ENCODE results near the gene AKAP4. TPM values are rescaled to one million over a fixed set of nuclear protein-coding genes. Genes with fewer than 3 reads are reported as not detected.

The AKAP4 gene
- total RNA-seq, 1 experiment from 2014 or later = not detected

DNA sequence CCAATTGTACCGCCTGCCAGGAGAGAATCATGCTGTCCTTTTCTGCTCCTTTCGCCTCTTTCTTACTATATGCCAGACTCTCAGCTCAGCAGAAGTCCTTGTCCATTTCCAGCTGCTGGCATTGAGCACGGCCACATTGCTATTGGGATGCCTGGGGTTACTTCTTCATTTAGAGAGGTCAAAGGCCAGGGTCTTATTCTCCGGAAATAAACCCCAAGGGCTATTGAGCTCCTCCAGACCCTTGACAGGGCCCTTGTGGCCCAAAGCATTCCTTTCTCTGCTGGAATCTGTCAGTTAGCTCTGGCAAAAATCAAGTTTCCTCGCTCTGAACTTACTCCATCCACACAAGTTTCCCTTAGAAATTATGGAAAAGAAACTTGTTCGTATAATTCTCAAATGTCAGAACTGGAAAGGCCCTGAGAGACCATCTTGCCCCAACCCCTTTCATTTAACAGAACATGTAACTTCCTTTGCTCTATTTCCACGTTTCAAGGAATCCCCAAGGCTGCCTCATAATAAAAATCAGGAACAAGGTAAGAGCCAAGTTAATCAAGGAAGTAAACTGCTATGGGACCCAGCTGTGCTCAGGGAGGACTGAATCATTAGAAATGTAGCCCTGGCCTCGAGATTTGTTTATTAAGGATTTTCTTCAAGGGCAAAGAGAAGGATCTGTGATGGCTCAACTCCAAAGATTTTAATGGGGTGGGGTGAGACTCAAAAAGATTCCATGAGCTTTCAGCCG is 11.8 kb downstream of the AKAP4 start:
- TF ChIP-seq, protein P1, sequence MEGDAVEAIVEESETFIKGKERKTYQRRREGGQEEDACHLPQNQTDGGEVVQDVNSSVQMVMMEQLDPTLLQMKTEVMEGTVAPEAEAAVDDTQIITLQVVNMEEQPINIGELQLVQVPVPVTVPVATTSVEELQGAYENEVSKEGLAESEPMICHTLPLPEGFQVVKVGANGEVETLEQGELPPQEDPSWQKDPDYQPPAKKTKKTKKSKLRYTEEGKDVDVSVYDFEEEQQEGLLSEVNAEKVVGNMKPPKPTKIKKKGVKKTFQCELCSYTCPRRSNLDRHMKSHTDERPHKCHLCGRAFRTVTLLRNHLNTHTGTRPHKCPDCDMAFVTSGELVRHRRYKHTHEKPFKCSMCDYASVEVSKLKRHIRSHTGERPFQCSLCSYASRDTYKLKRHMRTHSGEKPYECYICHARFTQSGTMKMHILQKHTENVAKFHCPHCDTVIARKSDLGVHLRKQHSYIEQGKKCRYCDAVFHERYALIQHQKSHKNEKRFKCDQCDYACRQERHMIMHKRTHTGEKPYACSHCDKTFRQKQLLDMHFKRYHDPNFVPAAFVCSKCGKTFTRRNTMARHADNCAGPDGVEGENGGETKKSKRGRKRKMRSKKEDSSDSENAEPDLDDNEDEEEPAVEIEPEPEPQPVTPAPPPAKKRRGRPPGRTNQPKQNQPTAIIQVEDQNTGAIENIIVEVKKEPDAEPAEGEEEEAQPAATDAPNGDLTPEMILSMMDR (conservative IDR thresholded peaks at IDR 0.05) = no peak
- Histone ChIP-seq H2BK15ac (ENCODE audit: low read depth, low read length) (no peak overlapping the region), H3K4me2 (ENCODE audit: insufficient read depth, insufficient read length, low read length) (no peak overlapping the region), H2AK5ac (ENCODE audit: insufficient read length, low read length) (no peak overlapping the region), H2BK5ac (ENCODE audit: insufficient read length, low read length) (no peak overlapping the region), H3K4me1 (ENCODE audit: insufficient read depth, low read length) (no peaks in the 10 kb centered on the region), H3K18ac (ENCODE audit: insufficient read length, low read depth, low read length) (no peak overlapping the region), H3K9ac (ENCODE audit: extremely low read depth, insufficient read length, low read length) (no peak overlapping the region), H3K14ac (ENCODE audit: insufficient read depth, low read length) (no peak overlapping the region), H4K91ac (ENCODE audit: insufficient read length, low read depth, low read length) (no peak overlapping the region), H2BK20ac (ENCODE audit: low read depth, low read length, poor library complexity, severe bottlenecking) (no peak overlapping the region), H3K9me3 (ENCODE audit: control insufficient read depth, low read depth, low read length) (no peaks in the 10 kb centered on the region), H4K20me1 (ENCODE audit: control insufficient read depth, insufficient read depth, insufficient read length) (no peaks in the 10 kb centered on the region), H2BK12ac (ENCODE audit: insufficient read length, low read depth, low read length) (no peak overlapping the region), H4K5ac (ENCODE audit: insufficient read length, low read depth, low read length) (no peak overlapping the region), H3K56ac (ENCODE audit: insufficient read length, low read depth, low read length) (no peak overlapping the region), H3K79me2 (ENCODE audit: insufficient read depth, low read length) (no peaks in the 10 kb centered on the region), H3K4ac (ENCODE audit: low read depth, low read length) (no peak overlapping the region), H3K23ac (ENCODE audit: insufficient read length, low read depth, low read length) (no peak overlapping the region), H2AFZ (ENCODE audit: low read length) (peak overlapping the region; percentile 41), H3T11ph (ENCODE audit: low read length) (no peak overlapping the region), H3K27ac (ENCODE audit: insufficient read length, low read depth, low read length) (no peak overlapping the region), H4K8ac (replicated peaks; ENCODE audit: insufficient read length, low read depth, low read length) (no peak overlapping the region), H3K27me3 (ENCODE audit: insufficient read depth, low read length) (no peaks in the 10 kb centered on the region), H3K79me1 (ENCODE audit: insufficient read depth, low read depth, low read length, poor library complexity, severe bottlenecking) (no peaks in the 10 kb centered on the region), H2BK120ac (ENCODE audit: low read depth, low read length, poor library complexity, severe bottlenecking) (no peak overlapping the region), H3K23me2 (ENCODE audit: insufficient read length, low read depth, low read length, poor library complexity, severe bottlenecking) (no peaks in the 10 kb centered on the region)
- peaks cover 0 to 6% (median 5%) of the 10 kb centered on the region in 3 experiments; a peak in 4 of 7 replicates for H3K36me3 Mint-ChIP-seq (ENCODE audit: insufficient read depth in 1 of 3, low read depth in 3 of 3)
- H3K27me3 Mint-ChIP-seq (ENCODE audit: low read depth) = peaks cover 5% of the 10 kb centered on the region; the same call in 1 of the 2 replicates
- no peak for DNase-seq
- WGBS (ENCODE audit: extremely low coverage, insufficient read length, low lambda C conversion rate) = no CpG with 5 or more reads among the region's 9 CpGs
- no peak overlapping the region for H3K4me3 Mint-ChIP-seq
- no peak overlapping the region for H3K27ac Mint-ChIP-seq
- peaks cover 70 to 74% of the 10 kb centered on the region in 2 experiments for H3K9me3 Mint-ChIP-seq
- H3K4me1 Mint-ChIP-seq = peaks cover 18 to 21% of the 10 kb centered on the region in 2 experiments

All from H9 (cell line).